NCI-H187 (cell line): ENCODE data around the gene KLF1.
"Not testable (repeated sequence)": the region's sequence is repeated elsewhere in the genome, so short reads cannot be mapped to it uniquely, and the experiment has no call there.

Source experiments
- DNase-seq, 2 experiments: peaks; one replicate each; lab custom pipeline; 2025; lab: John Stamatoyannopoulos, UW

The KLF1 gene

GRCh38 chr19:12890787-12891552 is 4.0 kb upstream of the KLF1 start, which contains the start of gene GCDH:
Gene GCDH (plus strand): TSS chr19:12891160. CDS start chr19:12891305, 145 bp downstream.
- peak; percentile 85 to 91 for DNase-seq

- DNase-seq = not testable (repeated sequence)
Observed at GRCh38 chr19:12890299-12890786, 3.3 kb upstream of the KLF1 start.

- DNase-seq = no peak
Observed at GRCh38 chr19:12888006-12888603, 1.1 kb upstream of the KLF1 start.

GRCh38 chr19:12886651-12886968 is 391 bp downstream of the KLF1 start:
- no peak for DNase-seq

GRCh38 chr19:12885749-12886650 is 1.0 kb downstream of the KLF1 start:
- no peak for DNase-seq

GRCh38 chr19:12884926-12885748 is 1.9 kb downstream of the KLF1 start:
- peak; percentile 81 to 85 for DNase-seq

- DNase-seq = no peak
Observed at GRCh38 chr19:12884627-12884925, 2.4 kb downstream of the KLF1 start.

- no peak for DNase-seq
Observed at GRCh38 chr19:12884202-12884601, 2.8 kb downstream of the KLF1 start.

GRCh38 chr19:12882589-12882988 is 4.4 kb downstream of the KLF1 start:
- no peak for DNase-seq

- DNase-seq = peak; percentile 70 to 76
Observed at GRCh38 chr19:12881172-12881808, 5.7 kb downstream of the KLF1 start, which contains the start of gene DNASE2. Gene DNASE2 (minus strand): TSS chr19:12881449. CDS start chr19:12881375, 74 bp downstream.

- DNase-seq = peak in 1 of 2 experiments; percentile 6
Observed at GRCh38 chr19:12880551-12881171, 6.3 kb downstream of the KLF1 start.

GRCh38 chr19:12875086-12875485 is 11.9 kb downstream of the KLF1 start:
- no peak for DNase-seq

- DNase-seq = no peak
Observed at GRCh38 chr19:12873891-12874745, 12.9 kb downstream of the KLF1 start.

- DNase-seq = peak; percentile 52 to 56
Observed at GRCh38 chr19:12872941-12873890, 13.8 kb downstream of the KLF1 start.

- DNase-seq = no peak
Observed at GRCh38 chr19:12872255-12872654, 14.7 kb downstream of the KLF1 start.

GRCh38 chr19:12871681-12872080 is 15.3 kb downstream of the KLF1 start:
- no peak for DNase-seq

- no peak for DNase-seq
Observed at GRCh38 chr19:12868540-12869112, 18.4 kb downstream of the KLF1 start.
